H54 (cell line): ENCODE measurements around the gene AKT2.
A peak's percentile ranks its signal among the peaks of the same experiment; 100 is the strongest.

Experiments
- DNase-seq: peaks from one replicate; pipeline ENCODE4 v3.0.0; 2011; ENCODE audit warnings: low spot score, mixed read lengths; ENCODE audit not compliant: insufficient read length
- FAIRE-seq: peaks from 3 replicates; lab custom pipeline; 2011; peaks lifted over from hg19 to GRCh38; lab: Jason Lieb, UNC
- POLR2A ChIP-seq: IDR thresholded peaks from 2 replicates; pipeline ENCODE4 v1.6.1; 2011; ENCODE audit warnings: low read depth, mild to moderate bottlenecking, low read length

AKT2 gene

GRCh38 chr19:40313229-40313983 lies 28.3 kb upstream of the AKT2 start:
- DNase-seq (no peak), FAIRE-seq (no peak)
- no peak for TF ChIP-seq POLR2A

- DNase-seq, result no peak
- no peak for FAIRE-seq
- no peak for TF ChIP-seq POLR2A
Measured at GRCh38 chr19:40312533-40312932, 27.4 kb upstream of the AKT2 start.

- TF ChIP-seq POLR2A, result no peak
- FAIRE-seq, result no peak
Measured at GRCh38 chr19:40309666-40310065, 24.5 kb upstream of the AKT2 start.

GRCh38 chr19:40305403-40305802 lies 20.3 kb upstream of the AKT2 start:
- no peak for TF ChIP-seq POLR2A
- DNase-seq, result peak; percentile 84
- peak; percentile 50 for FAIRE-seq

More at GRCh38 chr19:40309666-40310065, 24.5 kb upstream of the AKT2 start:
- no peak for DNase-seq

GRCh38 chr19:40304306-40304705 lies 19.2 kb upstream of the AKT2 start:
- FAIRE-seq (no peak), DNase-seq (no peak)
- TF ChIP-seq POLR2A, result no peak

DNA sequence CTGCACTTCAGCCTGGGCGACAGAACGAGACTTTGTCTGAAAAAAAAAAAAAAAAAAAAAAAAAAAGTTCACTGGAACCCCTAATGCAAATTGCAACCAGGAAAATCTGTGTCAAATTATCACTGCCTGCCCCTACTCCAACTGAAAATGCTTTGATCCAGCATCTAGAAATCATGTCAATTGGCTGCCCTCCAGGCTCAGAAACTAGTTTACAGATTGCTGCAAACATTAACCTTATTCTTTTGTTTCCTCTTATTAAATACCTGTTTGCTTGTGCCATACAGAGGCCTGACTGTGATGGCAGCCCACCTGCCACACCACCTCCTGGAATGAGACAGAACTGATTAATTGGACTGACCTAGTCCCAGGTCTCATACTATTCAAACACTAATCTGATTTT lies 18.6 kb upstream of the AKT2 start:
- DNase-seq (no peak), FAIRE-seq (no peak)
- no peak for TF ChIP-seq POLR2A

- FAIRE-seq, result no peak
Measured at GRCh38 chr19:40302224-40303011, 17.3 kb upstream of the AKT2 start.

DNA sequence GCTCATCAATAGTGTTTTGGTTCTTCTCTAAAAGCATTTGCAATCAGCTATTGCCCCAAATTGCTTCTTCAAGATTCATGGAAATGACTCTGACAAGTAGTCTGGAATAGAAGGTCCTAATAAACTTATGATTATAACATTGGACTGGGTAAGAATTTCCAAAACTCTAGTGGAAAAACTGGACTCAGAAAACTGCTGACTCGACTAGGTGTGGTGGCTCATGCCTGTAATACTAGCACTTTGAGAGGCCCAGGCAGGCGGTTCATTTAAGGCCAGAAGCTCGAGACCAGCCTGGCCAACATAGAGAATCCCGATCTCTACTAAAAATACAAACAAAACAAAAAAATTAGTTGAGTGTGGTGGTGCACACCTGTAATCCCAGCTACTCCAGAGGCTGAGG lies 15.5 kb upstream of the AKT2 start:
- FAIRE-seq, result no peak
- TF ChIP-seq POLR2A, result no peak
- DNase-seq, result no peak

More at GRCh38 chr19:40302224-40303011, 17.3 kb upstream of the AKT2 start:
- TF ChIP-seq POLR2A, result no peak
- no peak for DNase-seq

- DNase-seq, result no peak
- TF ChIP-seq POLR2A, result no peak
- no peak for FAIRE-seq
Measured at GRCh38 chr19:40298026-40298425, 12.9 kb upstream of the AKT2 start.

- DNase-seq, result no peak
- TF ChIP-seq POLR2A, result no peak
- no peak for FAIRE-seq
Measured at GRCh38 chr19:40294560-40294959, 9.4 kb upstream of the AKT2 start.

DNA sequence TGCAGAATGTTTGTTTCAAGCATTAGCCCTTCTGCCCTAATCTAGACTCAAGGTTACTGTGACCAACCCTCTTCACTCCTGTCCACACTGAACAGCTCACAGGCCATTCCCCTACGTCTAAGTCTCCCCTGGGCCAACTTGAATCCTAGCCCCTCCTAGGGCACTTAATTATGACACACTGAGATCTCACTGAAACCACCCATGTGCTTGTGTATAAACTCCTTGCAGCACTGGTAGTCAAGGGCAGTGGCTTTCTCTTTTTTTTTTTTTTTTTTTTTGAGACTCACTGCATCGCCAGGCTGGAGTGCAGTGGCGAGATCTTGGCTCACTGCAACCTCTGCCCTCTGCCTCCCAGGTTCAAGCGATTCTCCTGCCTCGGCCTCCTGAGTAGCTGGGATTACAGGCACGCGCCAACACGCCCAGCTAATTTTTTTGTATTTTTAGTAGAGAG lies 1.9 kb upstream of the AKT2 start:
- DNase-seq (no peak), FAIRE-seq (no peak)
- no peak for TF ChIP-seq POLR2A

- TF ChIP-seq POLR2A, result no peak
- DNase-seq, result no peak
- FAIRE-seq, result no peak
Measured at GRCh38 chr19:40286235-40286970, 1.3 kb upstream of the AKT2 start.

- TF ChIP-seq POLR2A, result no peak
- DNase-seq (peak; percentile 98), FAIRE-seq (peak; percentile 80)
Measured at GRCh38 chr19:40285353-40286234, 449 bp upstream of the AKT2 start.
